Activated effector memory CD4-positive, alpha-beta T cell treated with Interleukin-2 at 50 U/mL for 16 hours (primary cell): ENCODE data around the gene MYEOV.

Source experiments
- DNase-seq: peaks from one replicate; pipeline ENCODE4 v3.0.0-alpha.2; 2020

MYEOV gene

GRCh38 chr11:69267395-69267805 is 26.6 kb upstream of the MYEOV start:
- no peak for DNase-seq

- DNase-seq: no peak
These were observed 25.0 kb upstream of the MYEOV start for GRCh38 chr11:69268911-69269310.

GRCh38 chr11:69269388-69269787 is 24.6 kb upstream of the MYEOV start:
- DNase-seq: no peak

- DNase-seq: no peak
These were observed 23.8 kb upstream of the MYEOV start for GRCh38 chr11:69269926-69270697.

- DNase-seq: no peak
These were observed 23.0 kb upstream of the MYEOV start for GRCh38 chr11:69270941-69271340.

- no peak for DNase-seq
These were observed 21.9 kb upstream of the MYEOV start for GRCh38 chr11:69272055-69272454.

- no peak for DNase-seq
These were observed 21.0 kb upstream of the MYEOV start for GRCh38 chr11:69272831-69273485.

- no peak for DNase-seq
These were observed 20.4 kb upstream of the MYEOV start for GRCh38 chr11:69273571-69273970.

- DNase-seq: no peak
These were observed 19.4 kb upstream of the MYEOV start for GRCh38 chr11:69274531-69275016.

- no peak for DNase-seq
These were observed 18.8 kb upstream of the MYEOV start for GRCh38 chr11:69275178-69275577.

GRCh38 chr11:69276165-69276564 is 17.8 kb upstream of the MYEOV start:
- no peak for DNase-seq

GRCh38 chr11:69277074-69277809 is 16.7 kb upstream of the MYEOV start:
- DNase-seq: no peak

- DNase-seq: no peak
These were observed 15.7 kb upstream of the MYEOV start for GRCh38 chr11:69278091-69278867.

GRCh38 chr11:69280451-69280850 is 13.5 kb upstream of the MYEOV start:
- no peak for DNase-seq

GRCh38 chr11:69280994-69281393 is 13.0 kb upstream of the MYEOV start:
- DNase-seq: no peak

GRCh38 chr11:69283446-69283845 is 10.5 kb upstream of the MYEOV start:
- DNase-seq: no peak

- no peak for DNase-seq
These were observed 9.9 kb upstream of the MYEOV start for GRCh38 chr11:69284081-69284511.

GRCh38 chr11:69285091-69285490 is 8.9 kb upstream of the MYEOV start:
- no peak for DNase-seq

GRCh38 chr11:69285766-69286165 is 8.2 kb upstream of the MYEOV start:
- no peak for DNase-seq

- DNase-seq: no peak
These were observed 7.3 kb upstream of the MYEOV start for GRCh38 chr11:69286374-69287371.
